Ascending aorta (tissue), 2 donors: ENCODE measurements around the gene ARL3. TPM values are rescaled to one million over a fixed set of nuclear protein-coding genes. Genes with fewer than 3 reads are reported as not detected.

Experiments
- DNase-seq, 2 donors: peaks; one replicate each; pipeline ENCODE4 v3.0.0-alpha.2; 2019; ENCODE audit warnings: low spot score in 2 of 2
- H3K27ac ChIP-seq, 2 donors: fragments of 200-600 bp; sonication (generic); one replicate each; pipeline ENCODE4 v1.5.1; 2016 to 2017; ENCODE audit warnings: mild to moderate bottlenecking in 1 of 2
- H3K27me3 ChIP-seq: fragments of 200-600 bp; sonication (generic); one replicate; pipeline ENCODE4 v1.5.1; 2017
- H3K36me3 ChIP-seq, 2 donors: fragments of 200-600 bp; sonication (generic); one replicate each; pipeline ENCODE4 v1.5.1; 2016
- H3K4me1 ChIP-seq, 2 donors: fragments of 200-600 bp; sonication (generic); one replicate each; pipeline ENCODE4 v1.5.1; 2016 to 2017; ENCODE audit warnings: mild to moderate bottlenecking in 1 of 2
- H3K4me3 ChIP-seq, 2 donors: fragments of 200-600 bp; sonication (generic); one replicate each; pipeline ENCODE4 v1.5.1; 2016 to 2017; ENCODE audit warnings: mild to moderate bottlenecking in 1 of 2
- H3K9me3 ChIP-seq, 2 donors: fragments of 200-600 bp; sonication (generic); one replicate each; pipeline ENCODE4 v1.5.1; 2016
- CTCF ChIP-seq, 3 experiments: fragments of 200-600 bp in 2 of 3; fragments of 450-650 bp in 1 of 3; sonication (generic) in 2 of 3; IDR thresholded peaks; one replicate each; pipeline ENCODE4 v1.5.1; 2016 to 2019; ENCODE audit warnings: antibody characterized with exemption in 3 of 3, mild to moderate bottlenecking in 1 of 3, moderate library complexity in 1 of 3
- intact Hi-C: fragments of 100-400 bp; cut with DNase I; formaldehyde crosslinking; loops from one replicate; pipeline ENCODE4 v1.15.1; 2023
- total RNA-seq: library from RNA; depleted of rRNA; stranded (reverse); fragments of >200 nt; gene quantifications from one replicate; pipeline ENCODE4 v1.1.0, GENCODE V29; 2016

The ARL3 gene
- total RNA-seq, 1 donor from 2014 or later, result 2.0 TPM

GRCh38 chr10:102627291-102627735 is 86.9 kb downstream of the ARL3 start:
- H3K27ac ChIP-seq, result peak overlapping the region; percentile 92 to 95
- no peak for DNase-seq
- H3K36me3 ChIP-seq, result peaks cover 0 to 6% of the 10 kb centered on the region in 2 donors
- intact Hi-C loops, result no loop called here
- peaks cover 38 to 72% of the 10 kb centered on the region in 2 donors for H3K4me1 ChIP-seq
- H3K9me3 ChIP-seq, result no peaks in the 10 kb centered on the region
- no peak for TF ChIP-seq CTCF (IDR thresholded peaks at IDR 0.05)
- H3K27me3 ChIP-seq, result no peaks in the 10 kb centered on the region
- H3K4me3 ChIP-seq, result no peak overlapping the region

- Histone ChIP-seq H3K36me3 (peaks cover 0 to 6% of the 10 kb centered on the region in 2 donors), H3K27ac (peak overlapping the region; percentile 92 to 95), H3K27me3 (no peaks in the 10 kb centered on the region), H3K4me3 (no peak overlapping the region), H3K9me3 (no peaks in the 10 kb centered on the region), H3K4me1 (peaks cover 45 to 72% of the 10 kb centered on the region in 2 donors)
- no peak for DNase-seq
- intact Hi-C loops, result no loop called here
- no peak for TF ChIP-seq CTCF (IDR thresholded peaks at IDR 0.05)
Observed at GRCh38 chr10:102626026-102626685, 88.0 kb downstream of the ARL3 start.

DNA sequence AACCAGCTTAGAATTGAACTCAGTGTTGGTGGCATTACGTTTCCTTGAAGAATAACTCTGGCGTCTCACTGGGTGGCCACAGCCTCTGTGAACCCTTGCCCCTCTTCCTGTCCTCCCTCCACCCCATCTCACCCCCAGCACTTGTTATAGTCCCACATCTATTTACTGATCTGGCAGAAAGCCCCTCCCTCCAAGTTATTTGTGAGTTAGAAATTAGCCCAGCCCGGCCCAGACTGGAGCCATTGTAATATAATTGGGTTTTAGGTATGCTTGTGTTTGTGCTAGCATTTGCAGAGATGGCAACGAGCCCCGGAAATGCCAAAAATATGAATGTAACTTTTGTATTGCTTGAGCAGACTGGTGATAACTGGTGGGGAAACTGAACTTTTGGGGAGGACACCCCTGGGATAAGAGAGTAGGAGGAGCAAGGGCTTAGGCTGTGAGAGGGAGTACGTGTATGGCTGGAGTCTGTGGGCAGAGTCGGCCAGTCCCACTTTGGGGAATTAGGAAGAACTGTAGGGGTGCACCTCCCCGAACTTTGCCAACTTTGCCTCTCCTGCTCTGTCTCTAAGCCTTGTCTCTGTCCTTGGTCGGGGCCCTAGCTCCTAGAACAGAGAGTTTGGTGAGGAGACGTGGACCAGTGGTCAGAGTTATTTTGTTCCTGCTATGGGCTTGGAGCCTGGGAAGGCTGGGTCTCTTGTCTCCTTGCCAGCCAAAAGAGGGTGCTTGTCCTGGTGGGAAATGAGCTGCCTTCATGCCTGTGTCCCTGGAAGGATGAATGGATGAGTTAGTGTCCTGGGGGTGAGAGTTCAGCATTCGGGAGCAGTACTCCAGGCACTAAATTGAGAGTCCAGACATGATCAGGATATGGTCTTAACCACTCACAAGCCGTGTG is 89.2 kb downstream of the ARL3 start:
- intact Hi-C loops, result no loop called here
- peaks cover 55 to 83% of the 10 kb centered on the region in 2 donors for H3K4me1 ChIP-seq
- peaks cover 0 to 1% of the 10 kb centered on the region in 2 donors for H3K36me3 ChIP-seq
- no peaks in the 10 kb centered on the region for H3K27me3 ChIP-seq
- H3K4me3 ChIP-seq, result no peak overlapping the region
- no peaks in the 10 kb centered on the region for H3K9me3 ChIP-seq
- H3K27ac ChIP-seq, result peak overlapping the region; percentile 92 to 95
- no peak for TF ChIP-seq CTCF (IDR thresholded peaks at IDR 0.05)
- no peak for DNase-seq

GRCh38 chr10:102624094-102624493 is 90.1 kb downstream of the ARL3 start:
- no peaks in the 10 kb centered on the region for H3K36me3 ChIP-seq
- H3K4me3 ChIP-seq, result no peak overlapping the region
- no peak for DNase-seq
- H3K9me3 ChIP-seq, result no peaks in the 10 kb centered on the region
- H3K4me1 ChIP-seq, result peaks cover 64 to 85% of the 10 kb centered on the region in 2 donors
- H3K27me3 ChIP-seq, result no peaks in the 10 kb centered on the region
- intact Hi-C loops, result no loop called here
- no peak for TF ChIP-seq CTCF (IDR thresholded peaks at IDR 0.05)
- peak overlapping the region; percentile 92 to 95 for H3K27ac ChIP-seq

Other genes starting within 250 kb of the ARL3 start
- gene ACTR1A, start 211.7 kb downstream of the ARL3 start, total RNA-seq, result 200 TPM
- gene SUFU, start 210.4 kb downstream of the ARL3 start, total RNA-seq, result 17.3 TPM
- gene TRIM8, start 69.9 kb downstream of the ARL3 start, total RNA-seq, result 216 TPM
- gene SFXN2, start 239 bp upstream of the ARL3 start, total RNA-seq, result 2.1 TPM
- gene WBP1L, start 29.6 kb upstream of the ARL3 start, total RNA-seq, result 107 TPM
- 116 TPM for gene CYP17A1, start 123.0 kb upstream of the ARL3 start, total RNA-seq
- gene BORCS7, start 139.9 kb upstream of the ARL3 start, total RNA-seq, result 57.2 TPM
- gene AS3MT, start 155.1 kb upstream of the ARL3 start, total RNA-seq, result 1.4 TPM
- 18.7 TPM for gene CNNM2, start 203.9 kb upstream of the ARL3 start, total RNA-seq